GDM1 (cell line): ENCODE measurements around the gene SH2D2A.

Source experiments
- DNase-seq: peaks from one replicate; lab custom pipeline; 2025; lab: John Stamatoyannopoulos, UW

SH2D2A gene

DNA sequence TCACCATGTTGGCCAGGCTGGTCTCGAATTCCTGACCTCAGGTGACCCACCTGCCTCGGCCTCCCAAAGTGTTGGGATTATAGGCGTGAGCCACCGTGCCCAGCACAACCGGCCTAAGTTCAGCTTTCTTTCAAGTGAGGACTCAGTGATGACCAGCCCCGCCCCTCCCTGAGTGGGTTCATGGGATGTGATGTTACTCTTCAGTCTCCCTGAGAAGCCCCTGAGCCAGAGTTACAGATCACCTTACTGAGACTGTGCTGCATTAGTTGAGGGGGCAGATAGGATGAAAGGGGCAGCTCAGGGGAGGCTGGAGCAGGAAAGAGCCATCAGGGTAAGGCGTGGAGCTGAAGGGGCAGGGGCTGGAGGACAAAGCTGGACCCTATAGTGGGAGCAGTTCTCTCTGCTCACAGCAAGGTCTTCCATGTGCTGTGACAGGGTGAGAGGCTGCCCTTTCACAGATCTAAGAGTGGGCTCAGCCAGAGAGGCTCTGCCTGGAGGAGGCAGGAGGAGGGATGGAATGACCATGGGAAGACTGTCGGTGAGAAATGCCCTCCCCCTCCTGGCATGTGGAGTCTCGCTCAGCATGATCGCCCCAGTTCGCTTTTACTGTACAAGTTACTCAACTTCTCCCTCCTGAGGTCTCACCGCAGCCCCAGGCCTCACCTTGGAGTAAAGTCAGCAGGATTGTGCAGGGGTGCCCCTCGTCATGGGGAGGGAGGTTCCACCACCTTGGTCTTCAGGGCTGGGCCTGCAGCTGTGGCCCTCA is 13.4 kb downstream of the SH2D2A start:
- DNase-seq = no peak

DNA sequence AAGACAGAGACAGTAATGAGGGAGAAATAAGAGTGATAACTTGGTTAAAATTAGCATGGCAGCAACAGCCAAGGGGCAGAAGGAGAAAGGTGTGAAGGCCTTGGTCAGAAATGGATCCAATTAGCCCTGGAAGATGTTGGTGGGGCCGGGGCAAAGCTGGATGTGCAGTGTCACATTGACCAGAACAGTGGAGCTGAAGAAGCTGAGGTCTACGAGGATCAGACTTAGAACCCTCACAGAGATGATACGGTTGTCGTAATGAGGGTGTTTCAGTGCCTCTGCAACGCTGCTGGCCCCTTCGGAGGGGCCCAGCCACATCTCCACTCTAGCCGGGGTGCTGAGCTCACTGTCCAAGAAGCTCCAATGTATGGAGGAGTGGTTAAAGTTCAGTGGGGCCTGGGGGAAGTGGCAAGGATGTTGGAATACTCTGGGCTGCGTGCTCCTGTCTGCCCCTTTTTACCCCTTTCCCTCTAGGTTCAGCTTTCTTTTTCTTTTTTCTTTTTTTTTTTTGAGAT is 14.2 kb downstream of the SH2D2A start:
- DNase-seq = no peak

DNA sequence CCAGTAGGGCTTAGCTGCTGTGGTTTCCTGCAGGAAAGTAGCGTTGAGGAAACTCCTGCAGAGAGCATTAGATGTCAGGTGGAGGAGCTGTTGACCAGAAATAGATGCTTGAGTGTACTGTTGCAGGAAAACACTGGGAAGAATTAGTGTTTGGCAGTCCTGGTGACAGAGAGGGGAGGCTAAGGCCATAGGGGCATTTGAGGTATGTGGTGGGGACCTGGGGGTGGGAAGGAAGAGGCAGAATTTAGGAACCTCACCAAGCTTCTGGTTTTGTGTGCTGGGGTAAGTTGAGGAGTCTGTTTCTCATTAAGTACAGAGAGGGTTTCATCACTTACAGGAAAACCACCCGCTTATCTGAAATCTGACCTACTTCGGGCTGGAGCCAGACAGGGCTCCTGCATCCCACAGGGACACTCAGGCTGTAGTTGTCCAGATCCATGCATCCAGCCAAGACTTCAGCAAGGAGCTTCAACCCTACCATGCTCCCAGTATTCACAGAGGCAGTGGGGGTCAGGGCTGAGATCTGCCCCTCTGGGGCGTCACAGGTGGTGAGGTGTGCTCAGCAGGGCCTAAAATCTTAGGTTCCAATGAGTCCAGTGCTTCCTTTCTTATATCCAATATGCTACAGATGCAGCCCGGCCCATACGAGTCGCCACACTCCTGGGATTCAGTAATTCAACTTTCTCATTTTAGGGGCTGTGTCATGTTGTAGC is 15.1 kb downstream of the SH2D2A start:
- DNase-seq = peak; percentile 55

DNA sequence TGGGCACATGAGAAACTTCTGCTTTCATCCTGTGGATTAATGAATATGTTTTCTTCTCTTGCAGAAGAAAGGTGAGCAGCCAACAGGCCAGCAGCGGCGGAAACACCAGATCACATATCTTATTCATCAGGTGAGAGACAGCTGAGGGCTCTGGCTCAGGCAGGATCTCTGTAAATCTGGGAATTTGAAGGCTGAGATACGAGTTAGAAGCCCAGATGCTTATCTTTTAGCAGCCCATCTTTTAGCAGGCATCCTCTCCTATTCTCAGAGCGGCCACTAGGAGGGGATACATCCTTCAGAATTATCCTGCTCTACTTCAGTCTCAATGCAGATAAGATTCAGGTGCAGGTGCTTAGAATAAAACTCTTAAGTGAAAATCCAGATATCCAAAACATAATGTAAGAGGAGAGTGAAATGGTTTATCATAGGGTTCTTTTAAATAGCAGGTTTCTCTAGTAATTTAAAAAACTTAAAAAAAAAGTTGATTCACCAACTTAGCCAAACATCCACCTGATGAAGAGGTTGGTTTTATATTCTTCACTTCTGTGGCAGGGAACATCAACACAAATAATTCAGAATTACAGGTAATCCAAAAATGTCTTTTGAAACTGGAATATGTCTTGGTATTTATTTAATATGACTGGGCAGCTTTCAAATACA is 19.3 kb downstream of the SH2D2A start:
- peak; percentile 18 for DNase-seq

DNA sequence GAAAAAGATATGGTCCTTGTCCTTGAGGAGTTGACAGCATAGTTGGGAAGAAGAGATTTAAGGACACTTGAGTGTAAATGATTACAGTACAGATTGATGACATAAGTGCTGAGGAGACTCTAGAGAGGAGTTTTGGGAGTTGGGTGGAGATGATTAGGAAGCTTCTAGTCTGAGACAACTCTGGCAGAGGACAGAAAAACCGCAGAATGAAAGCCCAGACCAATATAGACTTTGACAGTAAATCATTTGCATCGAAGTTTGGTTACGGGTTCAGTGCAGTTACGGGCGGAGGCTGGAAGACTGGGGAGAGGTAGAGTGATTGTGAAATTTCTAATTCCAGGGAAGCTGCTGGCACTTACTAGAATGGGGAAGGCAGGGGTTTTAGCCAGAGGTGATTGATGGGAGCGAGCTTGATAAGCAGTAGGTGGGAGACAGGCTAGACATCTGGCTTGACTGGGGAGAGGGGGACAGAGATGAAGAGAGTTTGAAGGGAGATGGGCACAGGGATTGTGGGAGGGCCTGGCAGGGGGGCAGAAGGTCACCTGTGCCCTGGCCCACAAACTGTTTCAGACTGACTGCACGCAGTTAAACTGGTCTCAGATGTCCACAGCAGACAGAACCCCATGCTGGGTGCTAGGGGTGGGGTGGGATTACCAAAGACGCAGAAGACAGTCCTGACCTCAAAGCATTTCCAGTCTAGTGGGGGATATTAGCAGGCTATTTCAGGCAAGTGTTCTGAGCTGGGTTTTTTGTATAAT is 20.1 kb downstream of the SH2D2A start:
- no peak for DNase-seq

DNA sequence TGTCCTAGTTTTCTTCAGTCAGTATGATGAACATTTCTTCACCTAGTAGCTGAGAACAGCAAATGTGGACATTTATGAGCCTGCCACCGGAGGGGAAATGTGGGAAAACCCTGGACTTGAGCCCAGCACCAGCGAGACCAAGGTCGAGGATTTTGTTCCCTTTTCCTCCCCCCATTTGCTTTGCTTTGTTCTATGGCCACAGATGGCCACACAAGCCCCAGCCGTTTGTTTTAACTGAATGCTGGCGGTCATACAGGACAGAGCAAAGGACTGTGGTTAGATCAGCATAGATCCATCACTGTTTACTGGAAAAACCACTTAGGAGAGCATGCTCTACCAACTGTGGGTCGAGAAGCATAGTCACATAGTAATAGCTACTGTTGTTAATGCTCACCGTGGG is 20.9 kb downstream of the SH2D2A start:
- DNase-seq = no peak

DNA sequence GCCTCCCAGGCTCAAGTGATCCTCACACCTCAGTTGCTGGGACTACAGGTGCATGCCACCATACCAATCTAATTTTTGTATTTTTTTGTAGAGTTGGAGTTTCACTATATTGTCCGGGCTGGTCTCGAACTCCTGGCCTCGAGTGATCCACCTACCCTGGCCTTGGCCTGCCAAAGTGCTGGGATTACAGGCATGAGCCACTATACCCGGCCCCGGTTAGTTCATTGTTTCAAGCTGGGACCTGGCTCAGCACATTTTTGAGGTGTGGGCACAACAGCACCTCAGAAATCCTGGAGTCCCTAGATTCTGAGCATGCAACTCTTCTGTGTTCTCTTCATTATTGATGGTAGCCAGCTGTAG is 21.3 kb downstream of the SH2D2A start:
- no peak for DNase-seq

DNA sequence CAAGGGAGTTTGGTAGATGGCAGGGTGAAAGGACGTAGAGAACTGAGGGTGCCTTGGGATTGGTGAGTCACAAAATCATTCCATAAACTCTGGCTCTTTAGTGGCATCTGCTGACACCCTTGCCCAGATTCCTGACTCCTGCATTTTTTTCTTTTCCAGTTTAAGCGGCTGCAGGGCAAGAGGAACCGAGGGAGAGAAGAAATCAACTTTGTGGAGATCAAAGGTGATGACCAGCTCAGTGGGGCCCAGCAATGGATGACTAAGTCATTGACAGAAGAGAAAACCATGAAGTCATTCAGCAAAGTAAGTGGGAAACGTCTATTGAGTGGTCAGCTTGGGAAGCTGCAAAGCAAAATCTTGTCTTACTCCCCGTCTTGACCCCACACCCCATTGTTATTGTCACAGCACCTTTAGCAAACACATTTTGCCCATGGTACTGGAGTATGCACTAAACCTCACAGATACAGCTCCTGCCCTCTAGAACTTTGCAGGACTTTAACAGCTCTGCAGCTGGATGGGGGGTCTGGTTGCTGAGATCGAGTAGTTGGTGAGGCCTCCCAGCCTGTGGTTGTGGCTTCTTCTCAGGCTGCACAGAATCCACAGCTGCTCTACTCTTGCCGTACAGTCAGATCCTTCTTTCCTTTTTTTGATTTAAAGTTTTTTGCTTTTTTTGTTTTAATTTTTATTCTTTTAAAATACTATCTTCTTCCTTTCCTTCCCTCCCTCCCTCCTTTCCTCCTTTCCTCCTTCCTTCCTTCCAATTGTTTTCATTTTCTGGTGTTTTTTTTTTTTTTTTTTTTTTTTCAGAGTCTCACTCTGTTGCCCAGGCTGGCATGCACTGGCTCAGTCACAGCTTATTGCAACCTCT is 21.9 kb downstream of the SH2D2A start:
- DNase-seq = no peak

DNA sequence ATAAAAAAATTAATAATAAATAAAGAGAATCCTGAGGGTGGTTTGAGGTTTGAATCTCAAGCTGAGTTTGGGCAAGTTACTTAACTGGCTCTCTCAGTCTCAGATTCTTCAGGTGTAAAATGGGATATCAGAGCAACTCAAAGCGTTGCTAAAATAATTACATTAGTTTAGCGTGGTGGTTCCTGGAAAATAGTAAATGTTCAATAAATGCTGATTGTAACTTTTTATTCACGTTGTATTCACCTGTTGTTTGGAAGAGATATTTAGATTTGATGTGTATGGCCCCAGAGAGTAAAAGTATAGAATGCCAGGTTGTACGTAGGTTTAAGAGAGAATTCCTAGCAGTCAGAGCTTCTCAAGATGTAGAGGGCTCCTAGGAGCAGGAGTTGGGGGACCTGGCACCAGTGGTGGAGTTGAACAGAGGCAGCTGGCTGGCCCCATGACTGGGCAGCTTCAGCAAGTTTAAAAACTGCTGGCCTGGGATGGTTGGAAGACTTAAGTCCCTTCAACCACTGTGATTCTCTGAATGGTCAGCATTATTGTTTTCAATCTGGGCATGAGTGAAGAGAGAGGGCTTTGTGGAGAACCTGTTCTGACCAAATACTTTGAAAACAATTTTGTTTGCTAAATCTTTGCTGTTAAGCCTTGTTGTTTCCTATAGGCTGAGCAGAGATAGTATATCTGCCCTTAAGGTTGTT is 26.9 kb downstream of the SH2D2A start:
- no peak for DNase-seq

DNA sequence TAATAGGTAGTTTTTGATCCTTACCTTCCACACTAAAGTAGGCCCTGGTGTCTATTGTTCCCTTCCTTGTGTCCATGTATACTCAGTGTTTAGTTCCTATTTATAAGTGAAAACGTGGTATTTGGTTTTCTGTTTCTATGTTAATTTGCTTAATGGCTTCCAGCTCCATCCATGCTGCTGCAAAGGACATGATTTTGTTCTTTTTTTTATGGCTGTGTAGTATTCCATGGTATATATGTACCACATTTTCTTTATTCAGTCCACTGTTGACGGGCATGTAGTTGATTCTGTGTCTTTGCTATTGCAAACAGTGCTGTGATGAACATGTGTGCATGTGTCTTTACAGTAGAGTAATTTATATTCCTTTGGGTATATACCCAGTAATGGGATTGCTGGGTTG is 28.5 kb downstream of the SH2D2A start:
- no peak for DNase-seq

DNA sequence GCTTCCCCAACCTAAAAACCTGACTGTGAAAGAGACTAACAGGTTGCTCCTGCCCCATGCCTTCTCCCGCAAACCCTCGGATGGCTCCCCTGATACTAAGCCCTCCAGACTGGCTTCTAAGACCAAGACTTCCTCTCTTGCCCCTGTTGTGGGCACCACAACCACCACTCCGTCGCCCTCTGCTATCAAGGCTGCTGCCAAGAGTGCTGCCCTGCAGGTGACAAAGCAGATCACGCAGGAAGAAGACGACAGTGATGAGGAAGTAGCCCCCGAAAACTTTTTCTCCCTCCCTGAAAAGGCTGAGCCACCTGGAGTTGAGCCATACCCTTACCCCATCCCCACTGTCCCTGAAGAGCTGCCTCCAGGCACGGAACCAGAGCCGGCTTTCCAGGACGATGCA is 30.0 kb downstream of the SH2D2A start:
- no peak for DNase-seq

DNA sequence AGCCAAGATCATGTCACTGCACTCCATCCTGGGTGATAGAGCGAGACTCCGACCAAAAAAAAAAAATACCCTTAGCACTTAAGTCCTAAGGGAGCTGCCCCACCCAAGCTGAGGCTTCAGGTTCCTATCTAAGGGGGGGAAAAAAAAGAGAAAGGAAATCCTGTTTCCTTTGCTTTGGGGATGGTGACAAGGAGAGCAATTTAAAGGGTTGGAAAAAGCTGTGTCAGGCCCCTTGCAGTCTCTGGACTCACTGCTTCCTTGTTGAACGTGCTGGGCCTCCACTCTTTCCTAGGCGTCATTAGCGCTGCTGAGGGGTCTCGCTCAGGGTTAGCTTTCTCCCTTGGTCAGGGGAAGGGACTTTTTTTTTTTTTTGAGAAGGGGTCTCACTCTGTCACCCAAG is 31.2 kb downstream of the SH2D2A start:
- DNase-seq = no peak

DNA sequence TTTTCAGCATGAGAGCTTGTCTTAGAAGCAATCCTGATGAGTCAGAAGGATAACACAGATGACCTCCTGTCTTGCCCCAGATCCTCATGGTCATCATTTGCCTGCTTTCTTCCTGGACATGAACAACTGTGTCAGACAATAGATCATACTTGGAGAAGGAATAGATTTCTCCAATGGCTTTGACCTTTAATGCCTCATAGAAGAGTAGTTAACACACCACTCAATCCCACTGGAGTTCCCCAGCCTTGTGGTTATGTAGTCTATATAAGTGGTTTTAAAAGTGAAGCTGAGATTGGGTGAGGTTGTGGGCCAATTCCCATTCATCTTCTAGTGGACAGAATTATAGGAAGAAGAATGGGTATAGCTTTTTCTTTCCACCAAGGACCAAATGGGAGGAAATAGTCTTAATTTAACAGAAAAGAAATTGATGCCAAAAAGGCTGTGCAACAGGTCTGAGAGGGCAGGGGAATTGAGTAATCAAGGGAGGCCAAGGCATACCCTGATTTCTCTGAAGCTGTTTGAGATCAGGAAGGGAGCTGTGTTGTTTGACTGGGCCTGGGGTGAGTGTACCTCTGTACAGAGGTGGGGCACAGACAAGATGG is 35.0 kb downstream of the SH2D2A start:
- no peak for DNase-seq

DNA sequence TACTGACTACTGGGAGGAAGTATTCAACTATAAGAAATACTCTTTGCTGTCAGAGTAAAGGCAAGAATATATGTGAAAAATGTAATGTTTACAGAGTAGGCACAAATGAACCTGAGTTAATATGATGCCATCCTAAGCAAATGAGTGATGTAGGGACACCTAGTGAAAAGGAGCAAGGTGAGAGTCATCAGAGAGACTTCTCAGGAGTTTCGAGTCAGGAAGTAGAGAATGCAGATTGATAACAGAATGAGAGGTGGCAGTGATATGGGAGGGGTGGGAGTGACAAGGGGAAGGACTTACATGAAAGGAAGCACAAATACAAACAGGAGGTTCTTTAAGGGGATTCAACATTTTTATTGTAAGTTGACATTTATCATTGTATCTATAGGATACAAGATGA is 39.1 kb downstream of the SH2D2A start:
- no peak for DNase-seq

DNA sequence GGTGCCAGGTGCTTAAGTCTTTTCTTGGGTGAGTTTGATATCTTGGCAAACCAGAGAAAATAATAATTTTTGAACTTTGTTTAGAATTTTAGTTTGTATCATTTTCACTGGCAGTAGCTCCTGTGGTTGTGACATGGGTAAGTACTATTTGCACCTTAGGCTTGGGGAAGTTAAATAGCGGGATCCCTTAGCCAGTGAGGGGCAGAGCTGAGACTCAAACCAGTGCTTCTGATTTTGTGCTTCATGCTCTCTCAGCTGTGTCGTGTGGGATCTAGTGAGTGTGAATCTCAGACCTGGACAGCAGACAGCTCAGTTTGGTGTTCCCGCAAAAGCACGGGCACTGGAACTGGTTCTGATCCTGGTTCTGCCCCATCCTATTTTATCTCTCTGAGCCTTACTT is 39.7 kb downstream of the SH2D2A start:
- DNase-seq = no peak

DNA sequence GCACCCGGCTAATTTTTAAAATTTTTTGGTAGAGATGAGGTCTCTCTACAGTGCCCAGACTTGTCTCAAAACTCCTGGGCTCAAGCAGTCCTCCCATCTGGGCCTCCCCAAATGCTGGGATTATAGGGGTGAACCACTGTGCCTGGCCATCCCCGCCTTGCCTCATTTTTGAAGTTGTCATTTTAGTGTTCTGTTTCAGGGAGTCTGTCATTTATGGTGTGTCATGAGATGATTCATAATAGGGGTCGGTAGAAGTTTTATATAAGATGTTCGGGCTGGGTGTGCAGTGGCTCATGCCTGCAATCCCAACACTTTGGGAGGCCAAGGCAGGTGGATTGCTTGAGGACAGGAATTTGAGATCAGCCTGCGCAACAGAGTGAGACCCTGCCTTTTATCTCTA is 40.8 kb downstream of the SH2D2A start:
- DNase-seq = no peak

DNA sequence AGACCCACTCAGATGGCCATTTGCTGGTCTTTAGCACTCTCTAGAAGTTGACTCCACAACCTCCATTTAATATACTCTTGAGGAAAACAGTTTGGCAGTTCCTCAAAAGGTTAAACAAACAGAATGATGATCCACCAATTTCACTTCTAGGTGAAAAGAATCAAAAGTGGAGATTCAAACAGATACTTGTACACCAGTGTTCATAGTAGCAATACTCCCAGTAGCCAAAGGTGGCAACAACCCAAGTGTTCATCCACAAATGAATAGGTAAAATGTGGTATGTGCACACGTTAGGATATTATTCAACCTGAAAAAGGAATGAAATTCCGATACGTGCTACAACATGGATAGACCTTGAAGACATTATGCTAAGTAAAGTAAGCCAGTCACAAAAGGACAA is 43.0 kb downstream of the SH2D2A start:
- no peak for DNase-seq

DNA sequence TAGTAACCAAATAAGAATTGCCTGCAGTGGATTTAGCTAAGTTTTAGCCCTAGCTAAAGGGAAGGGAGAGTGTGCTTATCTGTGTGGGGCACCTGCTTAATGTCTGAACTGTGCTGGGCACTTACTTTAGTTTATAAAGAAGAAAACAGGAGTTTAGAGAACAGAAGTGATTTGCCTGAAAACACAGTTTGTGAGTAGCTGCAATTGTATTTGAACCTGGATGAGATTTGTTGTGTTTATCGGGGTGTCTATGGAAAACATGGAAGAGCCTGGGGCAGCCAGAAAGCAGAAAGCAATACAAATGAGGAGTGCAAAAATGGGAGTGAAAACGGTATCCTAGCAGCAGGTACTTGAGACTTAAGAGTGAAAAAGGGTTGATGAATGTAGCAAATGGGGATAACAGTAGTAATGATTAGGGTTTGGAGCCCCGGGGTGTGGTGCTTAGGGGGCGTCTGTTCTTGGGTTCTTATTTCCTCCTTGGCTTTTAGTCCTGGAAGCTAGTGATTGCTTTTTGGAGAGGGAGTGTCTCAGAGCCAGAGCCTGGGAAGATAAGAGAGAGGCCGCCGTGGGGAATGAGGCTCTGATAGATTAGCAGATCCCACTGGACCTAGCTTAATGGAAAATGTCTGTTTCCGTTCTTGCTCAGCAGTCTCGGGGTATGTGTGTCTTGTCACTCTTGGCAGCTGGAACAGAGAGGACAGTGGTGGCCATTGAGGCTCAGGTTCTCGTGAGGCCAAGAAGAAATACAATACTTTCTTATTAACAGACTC is 43.7 kb downstream of the SH2D2A start:
- no peak for DNase-seq

DNA sequence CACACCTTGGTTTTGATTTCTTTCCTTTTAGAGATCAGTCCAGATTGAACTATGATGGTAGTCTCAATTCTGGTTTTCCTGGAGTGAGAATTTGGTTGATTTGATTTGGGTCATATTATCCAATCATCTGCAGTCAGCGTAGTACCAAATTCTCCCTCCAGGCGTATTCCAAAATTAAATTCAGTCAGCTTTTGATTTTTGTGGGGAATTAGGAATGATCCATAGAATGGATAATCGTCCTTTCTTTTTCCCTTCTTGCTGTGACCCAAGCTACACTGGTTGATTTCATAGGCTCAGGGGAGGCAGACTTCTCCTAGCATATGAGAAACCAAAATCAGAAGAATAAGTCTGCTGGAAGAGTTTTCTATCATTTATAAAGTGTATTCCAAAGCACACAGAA is 44.4 kb downstream of the SH2D2A start:
- no peak for DNase-seq
